HEK293 (cell line): ENCODE data around the gene STRBP.

ENCODE experiments used
- CTCF ChIA-PET: fragments of 350-600 bp; formaldehyde crosslinking; extraction: SDS; loops from one replicate; lab custom pipeline; 2021; ENCODE audit warnings: antibody characterized with exemption; lab: Yijun Ruan, JAX
- POLR2A ChIA-PET: fragments of 300-600 bp; formaldehyde crosslinking; extraction: SDS; loops from one replicate; lab custom pipeline; 2020; ENCODE audit warnings: antibody characterized with exemption, inconsistent platforms; lab: Yijun Ruan, JAX
- H3K27ac ChIP-seq: fragments of 200-500 bp; sonication (Bioruptor generic); 2 replicates; pipeline ENCODE4 v1.5.1; 2014; ENCODE audit warnings: low read depth, low read length, control low read depth, inconsistent platforms; ENCODE audit errors: extremely low read depth
- H3K36me3 ChIP-seq, 2 experiments: fragments of 200-500 bp in 1 of 2; sonication (Bioruptor generic) in 1 of 2; 1 replicate in 1 of 2; 2 replicates in 1 of 2; pipeline ENCODE4 v1.5.1; 2014 to 2017; ENCODE audit warnings: inconsistent platforms in 2 of 2, low read length in 2 of 2; ENCODE audit not compliant: control insufficient read depth in 2 of 2, insufficient read depth in 1 of 2
- H3K4me1 ChIP-seq: fragments of 200-500 bp; sonication (Bioruptor generic); 2 replicates; pipeline ENCODE4 v1.5.1; 2014; ENCODE audit warnings: mild to moderate bottlenecking, low read length, inconsistent platforms; ENCODE audit not compliant: control insufficient read depth, insufficient read depth
- H3K4me3 ChIP-seq: 2 replicates; pipeline ENCODE4 v1.5.1; 2011; ENCODE audit warnings: low read depth, mild to moderate bottlenecking, control low read depth, low read length, moderate library complexity
- H3K9me3 ChIP-seq: fragments of 200-500 bp; sonication (Bioruptor generic); 2 replicates; pipeline ENCODE4 v1.5.1; 2014; ENCODE audit warnings: low read depth, low read length, inconsistent platforms; ENCODE audit not compliant: control insufficient read depth, insufficient read depth
- OSR2 ChIP-seq: fragments of 450-650 bp; formaldehyde crosslinking; IDR thresholded peaks from 2 replicates; pipeline ENCODE4 v1.5.1; 2016; ENCODE audit warnings: missing biosample characterization, missing genetic modification characterization
- OVOL3 ChIP-seq: fragments of 450-650 bp; formaldehyde crosslinking; IDR thresholded peaks from 2 replicates; pipeline ENCODE4 v1.5.1; 2016; ENCODE audit warnings: missing biosample characterization, missing genetic modification characterization
- PRDM1 ChIP-seq: fragments of 450-650 bp; formaldehyde crosslinking; IDR thresholded peaks from 2 replicates; pipeline ENCODE4; 2016; ENCODE audit warnings: missing biosample characterization, missing genetic modification characterization
- SETDB1 ChIP-seq: IDR thresholded peaks from one replicate; pipeline ENCODE4 v1.6.1; 2017; ENCODE audit warnings: mild to moderate bottlenecking, low read length, moderate library complexity, mixed read lengths; ENCODE audit not compliant: insufficient read length
- WT1 ChIP-seq: fragments of 450-650 bp; formaldehyde crosslinking; IDR thresholded peaks from 2 replicates; pipeline ENCODE4 v1.5.1; 2016; ENCODE audit warnings: missing biosample characterization, missing genetic modification characterization
- YY2 ChIP-seq: fragments of 450-650 bp; formaldehyde crosslinking; IDR thresholded peaks from 2 replicates; pipeline ENCODE4 v1.5.1; 2016; ENCODE audit warnings: missing biosample characterization, missing genetic modification characterization
- ZBTB48 ChIP-seq: fragments of 450-650 bp; formaldehyde crosslinking; IDR thresholded peaks from 2 replicates; pipeline ENCODE4 v1.5.1; 2016; ENCODE audit warnings: missing biosample characterization, missing genetic modification characterization
- ZBTB6 ChIP-seq: fragments of 450-650 bp; formaldehyde crosslinking; IDR thresholded peaks from 2 replicates; pipeline ENCODE4 v1.5.1; 2017; ENCODE audit warnings: missing biosample characterization, missing genetic modification characterization
- ZFP3 ChIP-seq: fragments of 450-650 bp; formaldehyde crosslinking; IDR thresholded peaks from 2 replicates; pipeline ENCODE4 v1.5.1; 2016; ENCODE audit warnings: low read depth, missing biosample characterization, missing genetic modification characterization
- ZNF114 ChIP-seq: fragments of 450-650 bp; formaldehyde crosslinking; IDR thresholded peaks from 2 replicates; pipeline ENCODE4 v1.5.0; 2017; ENCODE audit warnings: missing biosample characterization, missing genetic modification characterization
- ZNF169 ChIP-seq: fragments of 450-650 bp; formaldehyde crosslinking; IDR thresholded peaks from 2 replicates; pipeline ENCODE4 v1.5.1; 2016; ENCODE audit warnings: missing biosample characterization, missing genetic modification characterization
- ZNF19 ChIP-seq: fragments of 450-650 bp; formaldehyde crosslinking; IDR thresholded peaks from 2 replicates; pipeline ENCODE4; 2016; ENCODE audit warnings: missing biosample characterization, missing genetic modification characterization, low read depth
- ZNF23 ChIP-seq: fragments of 450-650 bp; formaldehyde crosslinking; IDR thresholded peaks from 2 replicates; pipeline ENCODE4 v1.5.1; 2016; ENCODE audit warnings: missing biosample characterization, missing genetic modification characterization, borderline replicate concordance
- ZNF26 ChIP-seq: fragments of 450-650 bp; formaldehyde crosslinking; IDR thresholded peaks from 2 replicates; pipeline ENCODE4 v1.5.1; 2016; ENCODE audit warnings: missing biosample characterization, missing genetic modification characterization
- ZNF350 ChIP-seq: fragments of 450-650 bp; formaldehyde crosslinking; IDR thresholded peaks from 2 replicates; pipeline ENCODE4 v1.5.0; 2017; ENCODE audit warnings: missing biosample characterization, mild to moderate bottlenecking, missing genetic modification characterization
- ZNF394 ChIP-seq: fragments of 450-650 bp; formaldehyde crosslinking; IDR thresholded peaks from 2 replicates; pipeline ENCODE4 v1.5.1; 2016; ENCODE audit warnings: missing biosample characterization, missing genetic modification characterization, mild to moderate bottlenecking, moderate library complexity, borderline replicate concordance
- ZNF433 ChIP-seq: fragments of 450-650 bp; formaldehyde crosslinking; IDR thresholded peaks from 2 replicates; pipeline ENCODE4 v1.5.1; 2016; ENCODE audit warnings: missing biosample characterization, missing genetic modification characterization, low read depth
- ZNF48 ChIP-seq: fragments of 450-650 bp; formaldehyde crosslinking; IDR thresholded peaks from 2 replicates; pipeline ENCODE4 v1.5.1; 2016; ENCODE audit warnings: missing biosample characterization, missing genetic modification characterization
- ZNF521 ChIP-seq: fragments of 450-650 bp; formaldehyde crosslinking; IDR thresholded peaks from 2 replicates; pipeline ENCODE4 v1.5.1; 2017; ENCODE audit warnings: missing biosample characterization, mild to moderate bottlenecking, missing genetic modification characterization
- ZNF544 ChIP-seq: fragments of 450-650 bp; formaldehyde crosslinking; IDR thresholded peaks from 2 replicates; pipeline ENCODE4 v1.5.0; 2017; ENCODE audit warnings: missing biosample characterization, missing genetic modification characterization
- ZNF548 ChIP-seq: fragments of 450-650 bp; formaldehyde crosslinking; IDR thresholded peaks from 2 replicates; pipeline ENCODE4 v1.5.1; 2016; ENCODE audit warnings: missing biosample characterization, missing genetic modification characterization
- ZNF555 ChIP-seq: fragments of 450-650 bp; formaldehyde crosslinking; conservative IDR thresholded peaks from 2 replicates; pipeline ENCODE4 v1.5.1; 2017; ENCODE audit warnings: missing biosample characterization, mild to moderate bottlenecking, missing genetic modification characterization, inconsistent platforms
- ZNF747 ChIP-seq: fragments of 450-650 bp; formaldehyde crosslinking; IDR thresholded peaks from 2 replicates; pipeline ENCODE4 v1.5.1; 2016; ENCODE audit warnings: missing biosample characterization, missing genetic modification characterization
- ZNF76 ChIP-seq: fragments of 450-650 bp; formaldehyde crosslinking; IDR thresholded peaks from 2 replicates; pipeline ENCODE4; 2016; ENCODE audit warnings: low read depth, missing biosample characterization, missing genetic modification characterization, borderline replicate concordance
- ZNF785 ChIP-seq: fragments of 450-650 bp; formaldehyde crosslinking; IDR thresholded peaks from 2 replicates; pipeline ENCODE4 v1.5.1; 2016; ENCODE audit warnings: missing biosample characterization, missing genetic modification characterization
- ZSCAN23 ChIP-seq: fragments of 450-650 bp; formaldehyde crosslinking; IDR thresholded peaks from 2 replicates; pipeline ENCODE4 v1.5.1; 2016; ENCODE audit warnings: missing biosample characterization, missing genetic modification characterization
- TF ChIP-seq, protein P1 (sequence below): fragments of 450-650 bp; formaldehyde crosslinking; IDR thresholded peaks from 2 replicates; pipeline ENCODE4 v1.5.1; 2016; ENCODE audit warnings: missing biosample characterization, missing genetic modification characterization

Gene STRBP

GRCh38 chr9:123162791-123163345 lies 105.5 kb downstream of the STRBP start:
- no peak for TF ChIP-seq OVOL3
- no peak for TF ChIP-seq ZNF433 (tag by site-specific recombination)
- no peak for TF ChIP-seq ZNF169 (tag by site-specific recombination)
- no peak for TF ChIP-seq PRDM1 (tag by site-specific recombination)
- no peak for TF ChIP-seq ZNF76
- no peak for TF ChIP-seq ZSCAN23 (tag by site-specific recombination)
- no peak for TF ChIP-seq ZBTB6 (tag by site-specific recombination)
- no peak for TF ChIP-seq ZNF26
- TF ChIP-seq ZNF747, result no peak
- TF ChIP-seq ZNF785 (tag by site-specific recombination), result no peak
- TF ChIP-seq OSR2, result no peak
- TF ChIP-seq, all 188 proteins: peak for 0
- Histone ChIP-seq H3K36me3 (peaks cover 0 to 6% of the 10 kb centered on the region in 2 experiments; a peak in 1 of 3 replicates), H3K27ac (no peak overlapping the region), H3K4me3 (no peak overlapping the region), H3K4me1 (peaks cover 5% of the 10 kb centered on the region), H3K9me3 (no peaks in the 10 kb centered on the region)
- POLR2A ChIA-PET, result interaction anchor here (1.0 kb wide), 1 partner anchor 15 kb away, joined by 3 read pairs; no protein-coding TSS in a partner anchor
- CTCF ChIA-PET, result interaction anchor here (0.6 to 0.7 kb wide), 3 partner anchors 51 to 982 kb away, joined by 3 to 4 read pairs (median 3); no protein-coding TSS in a partner anchor

GRCh38 chr9:123162360-123162759 lies 106.0 kb downstream of the STRBP start:
- CTCF ChIA-PET, result interaction anchor here (0.6 to 0.7 kb wide), 3 partner anchors 50 to 983 kb away, joined by 3 to 4 read pairs (median 3); no protein-coding TSS in a partner anchor
- H3K9me3 ChIP-seq, result no peaks in the 10 kb centered on the region
- no peak overlapping the region for H3K4me3 ChIP-seq
- POLR2A ChIA-PET, result interaction anchor here (1.0 kb wide), 1 partner anchor 15 kb away, joined by 3 read pairs; no protein-coding TSS in a partner anchor
- TF ChIP-seq YY2 (no peak), ZNF394 (tag by site-specific recombination) (no peak), ZBTB48 (no peak), ZFP3 (tag by site-specific recombination) (no peak), SETDB1 (no peak), ZNF548 (tag by site-specific recombination) (no peak), ZNF48 (tag by site-specific recombination) (no peak), ZNF114 (tag by site-specific recombination) (no peak)
- no peak overlapping the region for H3K27ac ChIP-seq
- H3K36me3 ChIP-seq, result peaks cover 0 to 11% of the 10 kb centered on the region in 2 experiments; a peak in 1 of 3 replicates
- H3K4me1 ChIP-seq, result peaks cover 5% of the 10 kb centered on the region

DNA sequence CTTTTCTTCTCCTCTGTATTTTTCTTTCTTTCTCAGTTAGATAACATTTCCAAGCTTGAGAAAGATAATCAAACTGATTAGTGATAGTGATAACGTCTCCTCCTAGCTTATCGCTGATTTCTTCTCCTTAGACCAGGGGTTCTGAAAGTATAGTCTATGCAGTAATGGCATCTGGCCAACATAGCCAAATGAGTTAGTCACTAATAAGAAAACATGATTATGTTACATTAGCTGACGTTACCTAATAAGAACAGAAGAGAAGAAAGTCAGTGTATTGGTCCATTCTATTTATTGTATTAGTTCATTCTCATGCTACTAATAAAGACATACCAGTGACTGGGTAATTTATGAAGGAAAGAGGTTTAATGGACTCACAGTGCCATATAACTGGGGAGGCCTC lies 111.2 kb downstream of the STRBP start:
- CTCF ChIA-PET, result no interaction called here
- H3K4me1 ChIP-seq, result peaks cover under 1% of the 10 kb centered on the region; the same call in 1 of the 2 replicates
- H3K4me3 ChIP-seq, result no peak overlapping the region
- peaks cover 0 to 29% of the 10 kb centered on the region in 2 experiments; a peak in 1 of 3 replicates for H3K36me3 ChIP-seq
- TF ChIP-seq WT1 (tag by site-specific recombination), result no peak
- TF ChIP-seq ZNF521 (tag by site-specific recombination), result no peak
- no peak for TF ChIP-seq ZNF555 (tag by site-specific recombination)
- no peak for TF ChIP-seq ZNF350 (tag by site-specific recombination)
- TF ChIP-seq ZNF19 (tag by site-specific recombination), result no peak
- TF ChIP-seq, protein P1, sequence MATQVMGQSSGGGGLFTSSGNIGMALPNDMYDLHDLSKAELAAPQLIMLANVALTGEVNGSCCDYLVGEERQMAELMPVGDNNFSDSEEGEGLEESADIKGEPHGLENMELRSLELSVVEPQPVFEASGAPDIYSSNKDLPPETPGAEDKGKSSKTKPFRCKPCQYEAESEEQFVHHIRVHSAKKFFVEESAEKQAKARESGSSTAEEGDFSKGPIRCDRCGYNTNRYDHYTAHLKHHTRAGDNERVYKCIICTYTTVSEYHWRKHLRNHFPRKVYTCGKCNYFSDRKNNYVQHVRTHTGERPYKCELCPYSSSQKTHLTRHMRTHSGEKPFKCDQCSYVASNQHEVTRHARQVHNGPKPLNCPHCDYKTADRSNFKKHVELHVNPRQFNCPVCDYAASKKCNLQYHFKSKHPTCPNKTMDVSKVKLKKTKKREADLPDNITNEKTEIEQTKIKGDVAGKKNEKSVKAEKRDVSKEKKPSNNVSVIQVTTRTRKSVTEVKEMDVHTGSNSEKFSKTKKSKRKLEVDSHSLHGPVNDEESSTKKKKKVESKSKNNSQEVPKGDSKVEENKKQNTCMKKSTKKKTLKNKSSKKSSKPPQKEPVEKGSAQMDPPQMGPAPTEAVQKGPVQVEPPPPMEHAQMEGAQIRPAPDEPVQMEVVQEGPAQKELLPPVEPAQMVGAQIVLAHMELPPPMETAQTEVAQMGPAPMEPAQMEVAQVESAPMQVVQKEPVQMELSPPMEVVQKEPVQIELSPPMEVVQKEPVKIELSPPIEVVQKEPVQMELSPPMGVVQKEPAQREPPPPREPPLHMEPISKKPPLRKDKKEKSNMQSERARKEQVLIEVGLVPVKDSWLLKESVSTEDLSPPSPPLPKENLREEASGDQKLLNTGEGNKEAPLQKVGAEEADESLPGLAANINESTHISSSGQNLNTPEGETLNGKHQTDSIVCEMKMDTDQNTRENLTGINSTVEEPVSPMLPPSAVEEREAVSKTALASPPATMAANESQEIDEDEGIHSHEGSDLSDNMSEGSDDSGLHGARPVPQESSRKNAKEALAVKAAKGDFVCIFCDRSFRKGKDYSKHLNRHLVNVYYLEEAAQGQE, result no peak
- TF ChIP-seq ZNF544 (tag by site-specific recombination), result no peak
- no peak for TF ChIP-seq ZNF23 (tag by site-specific recombination)
- H3K27ac ChIP-seq, result no peak overlapping the region
- POLR2A ChIA-PET, result no interaction called here
- H3K9me3 ChIP-seq, result no peaks in the 10 kb centered on the region
